Hippocampal formation (tissue), 2 donors: ENCODE measurements around the gene SAMD7.
A peak's percentile ranks its signal among the peaks of the same experiment; 100 is the strongest.

Source experiments
- DNase-seq, 2 donors: peaks; one replicate each; lab custom pipeline; 2025; lab: John Stamatoyannopoulos, UW

Gene SAMD7

GRCh38 chr3:169911272-169911671, at the start of gene SAMD7:
TSS of gene SAMD7 (plus strand) at chr3:169911572. CDS start at chr3:169919499, 7,927 bp downstream.
- no peak for DNase-seq

GRCh38 chr3:169861871-169862270, 49.5 kb upstream of the SAMD7 start:
- DNase-seq: no peak

GRCh38 chr3:169863458-169863899, 47.9 kb upstream of the SAMD7 start:
- DNase-seq: peak; percentile 66 to 68

GRCh38 chr3:169864270-169864669, 47.1 kb upstream of the SAMD7 start:
- no peak for DNase-seq

DNA sequence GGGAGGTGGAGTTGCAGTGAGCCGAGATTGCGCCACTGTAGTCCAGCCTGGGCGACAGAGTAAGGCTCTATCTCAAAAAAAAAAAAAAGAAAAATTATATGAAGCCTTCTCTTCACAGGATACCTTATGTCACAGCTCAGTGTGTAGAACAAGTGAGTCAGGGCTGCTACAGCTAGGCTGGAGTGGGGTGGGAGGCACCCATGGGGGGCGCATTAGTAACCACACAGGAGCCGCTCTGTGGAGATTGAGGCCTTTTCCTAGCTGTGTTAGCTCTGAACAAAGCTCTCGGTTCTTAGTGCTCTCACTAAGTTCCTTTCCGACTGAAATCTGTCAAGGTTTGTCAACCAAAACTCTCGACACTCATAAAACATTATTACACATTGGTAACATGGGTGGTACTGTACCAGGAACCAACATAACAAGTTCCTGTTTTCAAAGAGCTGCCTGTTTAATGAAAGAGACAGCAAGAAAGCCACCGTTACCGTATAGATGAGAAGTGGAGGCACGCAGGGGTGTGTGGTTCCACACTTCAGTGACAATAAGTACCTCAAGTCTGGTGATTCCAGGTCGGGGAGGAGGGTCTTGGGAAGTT, 46.1 kb upstream of the SAMD7 start:
- DNase-seq: no peak

DNA sequence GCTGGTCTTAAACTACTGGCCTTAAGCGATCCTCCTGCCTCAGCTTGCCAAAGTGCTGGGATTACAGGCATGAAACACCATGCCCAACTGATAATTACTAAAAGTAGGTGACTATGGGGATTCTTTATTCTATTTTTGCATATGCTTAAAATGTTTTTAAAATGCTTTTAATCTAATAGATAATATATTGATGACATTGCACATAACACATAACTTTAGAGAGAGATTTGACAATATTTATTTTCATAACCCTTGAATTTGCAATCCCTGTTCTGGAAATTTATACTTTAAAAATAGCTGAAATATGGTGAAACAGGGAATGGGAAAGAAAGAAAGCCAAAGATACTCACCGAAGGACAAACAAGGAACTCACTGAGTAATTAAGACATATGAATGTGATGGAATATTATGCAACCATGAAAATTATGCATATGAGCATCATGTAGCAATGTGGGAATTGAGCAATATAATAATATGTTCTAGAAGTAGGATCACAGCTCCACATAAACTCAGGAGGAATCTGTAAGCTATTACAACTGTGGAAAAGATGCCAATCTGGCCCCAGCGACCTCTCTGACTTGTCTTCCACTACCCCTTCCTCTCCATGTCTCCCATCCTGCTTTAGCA, 43.7 kb upstream of the SAMD7 start:
- no peak for DNase-seq

- DNase-seq: no peak
These were observed 43.0 kb upstream of the SAMD7 start for GRCh38 chr3:169868369-169868768.

DNA sequence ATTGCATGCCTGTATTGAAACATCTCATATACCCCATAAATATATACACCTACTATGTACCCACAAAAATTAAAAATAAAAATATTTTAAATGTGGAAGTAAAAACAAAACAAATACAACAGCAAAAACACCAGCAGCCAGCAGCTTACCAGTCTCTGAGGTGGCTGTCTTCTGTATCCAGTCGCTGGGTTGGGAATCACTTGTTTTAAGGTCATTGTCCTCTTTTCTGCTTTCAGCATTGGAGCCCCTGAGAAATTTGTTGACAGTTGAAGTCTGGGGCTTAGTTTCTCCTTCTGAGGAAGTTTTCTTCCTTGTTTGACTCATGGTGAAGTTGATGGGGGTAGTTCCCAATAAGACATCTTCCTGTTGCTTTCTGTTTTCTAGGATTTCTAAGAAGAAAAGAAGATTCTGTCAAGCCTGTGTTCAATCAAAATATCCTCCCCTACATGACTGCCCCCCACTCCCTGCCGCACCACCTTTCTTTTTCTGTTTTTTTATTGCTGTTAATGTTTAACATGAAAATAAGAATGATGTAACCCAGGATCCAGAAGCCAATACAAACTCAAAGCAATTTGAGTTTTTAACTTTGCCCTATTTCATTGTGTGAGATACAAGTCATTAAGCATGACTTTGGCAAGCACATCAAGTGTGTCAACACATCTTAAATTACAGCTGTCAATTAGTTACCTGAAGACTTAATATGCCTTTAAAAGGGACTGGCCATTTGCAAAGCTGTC, 41.7 kb upstream of the SAMD7 start, which contains the start of gene LRRC31:
Gene LRRC31, minus strand, starts transcription at position 452 of the 737 bp plus-strand sequence. Its CDS starts 128 bp downstream, at position 324.
- no peak for DNase-seq

DNA sequence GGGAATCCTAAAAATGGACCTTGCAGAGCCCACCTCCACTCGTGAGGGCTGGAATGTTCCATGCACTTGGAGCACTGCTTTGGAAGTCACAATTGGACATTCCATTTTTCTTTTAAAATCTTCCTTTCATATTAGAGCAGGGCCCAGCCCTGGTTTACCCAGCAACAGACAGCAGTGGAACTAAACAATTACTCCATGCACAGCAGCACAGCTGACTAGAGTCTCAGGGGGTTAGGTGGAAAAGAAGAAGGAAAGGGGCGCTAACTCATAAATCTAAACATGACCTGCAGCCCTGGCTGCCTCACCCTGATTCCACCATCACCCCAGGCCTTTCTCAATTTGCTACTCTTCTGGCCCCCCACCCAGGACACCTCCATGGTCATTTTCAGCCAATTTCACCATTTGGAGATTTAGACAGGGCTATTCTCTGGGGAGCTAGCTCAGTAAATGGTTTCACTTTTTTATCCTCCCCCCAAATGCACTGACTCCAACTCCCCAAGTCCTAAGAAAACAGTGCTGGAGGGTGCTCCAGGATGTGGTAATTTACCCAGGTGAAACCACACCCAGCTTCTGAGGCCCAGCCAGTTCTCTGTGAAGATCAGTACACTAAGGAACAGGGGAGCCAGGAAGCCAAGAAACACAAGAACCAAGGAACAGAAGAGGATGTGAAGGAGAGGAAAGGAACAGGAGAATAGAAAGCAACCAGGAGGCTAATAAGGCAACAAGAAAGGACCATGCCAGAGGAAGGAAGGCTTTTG, 40.1 kb upstream of the SAMD7 start:
- DNase-seq: no peak

DNA sequence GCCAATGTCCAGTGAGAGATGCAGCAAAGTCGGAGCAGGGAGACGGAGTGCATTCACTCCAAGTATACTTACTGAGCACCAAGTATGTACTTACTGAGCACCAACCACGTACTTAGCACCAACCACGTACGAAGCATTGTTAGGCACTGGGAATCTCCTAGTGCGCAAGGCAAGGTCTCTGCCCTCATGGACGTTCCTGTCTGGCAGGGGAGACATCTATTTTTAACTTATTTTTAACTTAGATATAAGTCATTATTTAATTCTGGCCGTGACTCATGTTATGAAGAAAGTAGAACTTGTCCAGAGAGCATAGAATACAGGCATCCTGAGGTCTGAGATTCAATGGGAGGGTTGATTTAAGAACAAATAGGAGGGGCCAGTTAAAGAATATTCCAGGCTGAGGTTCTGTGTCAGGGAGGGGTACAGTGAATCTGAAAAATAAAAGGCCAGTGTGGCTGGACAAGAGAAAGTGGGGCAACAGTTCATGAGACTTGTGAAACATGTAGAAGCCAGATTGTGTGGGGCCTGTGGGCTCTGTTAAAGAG, 32.3 kb upstream of the SAMD7 start:
- DNase-seq: no peak

GRCh38 chr3:169879845-169880575, 31.4 kb upstream of the SAMD7 start:
- DNase-seq: no peak

GRCh38 chr3:169880576-169881250, 30.7 kb upstream of the SAMD7 start:
- DNase-seq: no peak

DNA sequence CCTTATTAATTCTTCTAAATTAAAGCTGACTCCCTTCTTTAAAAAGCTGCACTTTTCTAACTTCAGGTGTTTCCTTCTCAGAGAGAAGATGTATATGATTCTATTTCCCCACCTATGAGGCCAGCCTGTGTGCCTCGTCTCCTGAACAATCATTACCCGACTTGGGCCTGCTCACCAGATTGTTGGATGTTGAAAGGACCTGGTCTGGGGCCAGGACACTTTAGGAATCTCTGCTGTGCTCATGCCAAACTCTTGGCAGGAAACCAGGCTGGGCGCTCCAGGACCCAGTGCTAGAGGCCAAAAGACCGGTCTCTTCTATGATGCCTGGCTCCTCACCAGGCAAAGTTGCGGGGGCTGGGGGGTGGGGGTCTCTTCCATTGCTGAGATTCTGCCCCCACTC, 24.7 kb upstream of the SAMD7 start:
- DNase-seq: peak; percentile 45 to 47

DNA sequence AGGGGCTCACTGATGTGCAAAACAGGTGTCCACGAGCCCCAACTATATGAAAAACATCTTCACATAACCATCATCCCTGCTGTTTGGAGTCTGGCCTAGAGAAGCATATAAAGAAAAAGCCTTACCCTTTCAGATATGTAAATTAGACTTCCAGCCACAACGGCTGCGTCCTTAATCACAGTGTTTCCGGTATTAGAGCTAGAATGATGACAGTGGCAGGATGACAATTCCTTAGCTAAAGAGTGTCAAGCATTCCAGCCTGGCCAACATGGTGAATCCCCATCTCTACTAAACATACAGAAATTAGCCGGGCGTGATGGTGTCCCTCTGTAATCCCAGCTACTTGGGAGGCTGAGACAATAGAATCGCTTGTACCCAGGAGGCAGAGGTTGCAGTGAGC, 19.5 kb upstream of the SAMD7 start:
- DNase-seq: no peak

DNA sequence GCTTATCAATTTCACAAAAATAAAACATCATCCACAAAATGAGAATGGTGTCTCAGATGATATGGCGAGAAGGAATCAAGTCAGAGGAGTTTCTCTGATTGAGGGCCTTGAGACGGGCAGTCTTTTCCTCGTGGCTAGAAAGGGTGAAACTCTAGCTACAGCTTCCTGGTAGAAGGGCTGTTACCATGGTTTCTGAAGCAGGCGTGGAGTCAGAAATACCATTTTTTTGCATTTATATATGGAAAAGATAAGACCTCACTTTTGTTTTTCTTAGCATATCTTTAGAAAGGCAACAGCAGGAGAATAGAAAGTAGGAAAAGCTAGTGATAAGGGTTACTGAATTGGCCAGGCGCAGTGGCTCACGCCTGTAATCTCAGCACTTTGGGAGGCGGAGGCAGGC, 17.3 kb upstream of the SAMD7 start:
- no peak for DNase-seq

GRCh38 chr3:169895072-169895471, 16.3 kb upstream of the SAMD7 start:
- DNase-seq: no peak

DNA sequence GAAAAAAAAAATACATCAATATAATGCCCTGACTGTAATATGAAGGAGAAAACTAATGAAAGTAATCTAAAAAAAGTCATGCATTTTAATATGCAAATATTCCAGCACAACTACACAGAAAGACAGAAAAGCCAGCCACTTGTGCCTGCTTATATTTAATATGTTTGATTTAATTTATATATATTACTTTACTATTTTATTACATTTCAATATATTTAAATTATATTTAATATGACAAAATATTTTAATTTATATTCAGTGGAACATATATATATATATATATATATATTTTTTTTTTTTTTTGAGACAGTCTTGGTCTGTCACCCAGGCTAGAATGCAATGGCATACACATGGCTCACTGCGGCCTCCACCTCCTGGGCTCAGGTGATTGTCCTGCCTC, 14.1 kb upstream of the SAMD7 start:
- no peak for DNase-seq

GRCh38 chr3:169901453-169901852, 9.9 kb upstream of the SAMD7 start:
- DNase-seq: no peak

GRCh38 chr3:169905404-169905803, 6.0 kb upstream of the SAMD7 start:
- DNase-seq: no peak

DNA sequence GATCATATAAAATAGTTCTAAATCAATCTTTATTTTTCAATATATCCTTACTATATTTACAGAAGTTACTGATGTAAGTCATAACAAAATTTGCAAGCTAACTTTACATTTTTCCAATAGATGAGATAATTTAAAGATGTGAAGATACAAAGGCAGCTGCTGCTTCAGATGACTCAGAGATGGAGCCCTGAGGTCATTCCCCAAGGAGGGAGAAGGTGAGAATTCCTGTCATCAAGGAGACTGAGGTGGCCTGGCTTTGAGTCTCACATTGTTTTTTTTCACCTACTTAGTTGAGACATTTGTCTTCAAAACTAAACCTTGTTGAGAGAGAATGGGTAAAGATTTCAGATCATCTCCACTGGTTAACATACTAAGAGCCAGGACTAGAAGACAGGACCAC, 3.9 kb upstream of the SAMD7 start:
- no peak for DNase-seq

DNA sequence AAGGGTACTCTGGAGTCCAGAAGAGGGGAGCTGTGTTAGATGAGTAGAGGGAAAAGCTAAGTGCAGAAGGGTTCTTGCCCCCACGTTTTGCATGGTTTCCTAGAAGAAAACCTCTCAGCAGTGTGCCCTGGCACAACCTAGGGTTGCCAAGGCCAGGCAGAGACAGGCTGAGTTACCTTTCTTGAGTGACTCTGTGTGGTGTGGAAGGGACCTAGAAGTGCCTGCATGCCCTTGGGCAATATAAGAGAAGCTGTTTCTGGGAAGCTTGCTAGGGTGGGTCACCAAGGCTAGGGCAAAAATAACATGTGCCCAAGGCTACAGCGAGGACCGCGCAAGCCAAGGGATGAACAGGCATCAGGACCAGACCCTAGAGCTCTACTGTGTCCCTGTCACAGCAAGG, 3.4 kb upstream of the SAMD7 start:
- no peak for DNase-seq
